ENCODE results near the gene CMYA5.

GRCh38 chr5:79773612-79774011, 84.0 kb downstream of the CMYA5 start:
- TF ChIP-seq CTCF (conservative IDR thresholded peaks at IDR 0.05; ENCODE audit: low read depth, low read length) (no peak), EZH2 (IDR thresholded peaks at IDR 0.05; ENCODE audit: low read length, unreplicated experiment) (no peak), EZH2phosphoT487 (IDR thresholded peaks at IDR 0.05; ENCODE audit: borderline replicate concordance, low read length) (no peak)
